HEK293 (cell line): Measurements from ENCODE around the gene VPS13D.
"Not testable (repeated sequence)": the region's sequence is repeated elsewhere in the genome, so short reads cannot be mapped to it uniquely, and the experiment has no call there.

ENCODE experiments used
- CTCF ChIA-PET: fragments of 350-600 bp; formaldehyde crosslinking; extraction: SDS; loops from one replicate; lab custom pipeline; 2021; ENCODE audit warnings: antibody characterized with exemption; lab: Yijun Ruan, JAX
- POLR2A ChIA-PET: fragments of 300-600 bp; formaldehyde crosslinking; extraction: SDS; loops from one replicate; lab custom pipeline; 2020; ENCODE audit warnings: antibody characterized with exemption, inconsistent platforms; lab: Yijun Ruan, JAX
- H3K27ac ChIP-seq: fragments of 200-500 bp; sonication (Bioruptor generic); 2 replicates; pipeline ENCODE4 v1.5.1; 2014; ENCODE audit warnings: low read depth, low read length, control low read depth, inconsistent platforms; ENCODE audit errors: extremely low read depth
- H3K36me3 ChIP-seq, 2 experiments: fragments of 200-500 bp in 1 of 2; sonication (Bioruptor generic) in 1 of 2; 1 replicate in 1 of 2; 2 replicates in 1 of 2; pipeline ENCODE4 v1.5.1; 2014 to 2017; ENCODE audit warnings: inconsistent platforms in 2 of 2, low read length in 2 of 2; ENCODE audit not compliant: control insufficient read depth in 2 of 2, insufficient read depth in 1 of 2
- H3K4me1 ChIP-seq: fragments of 200-500 bp; sonication (Bioruptor generic); 2 replicates; pipeline ENCODE4 v1.5.1; 2014; ENCODE audit warnings: mild to moderate bottlenecking, low read length, inconsistent platforms; ENCODE audit not compliant: control insufficient read depth, insufficient read depth
- H3K4me3 ChIP-seq: 2 replicates; pipeline ENCODE4 v1.5.1; 2011; ENCODE audit warnings: low read depth, mild to moderate bottlenecking, control low read depth, low read length, moderate library complexity
- H3K9me3 ChIP-seq: fragments of 200-500 bp; sonication (Bioruptor generic); 2 replicates; pipeline ENCODE4 v1.5.1; 2014; ENCODE audit warnings: low read depth, low read length, inconsistent platforms; ENCODE audit not compliant: control insufficient read depth, insufficient read depth
- EGR2 ChIP-seq: fragments of 450-650 bp; formaldehyde crosslinking; IDR thresholded peaks from 2 replicates; pipeline ENCODE4 v1.5.1; 2016; ENCODE audit warnings: low read depth, missing biosample characterization, missing genetic modification characterization
- KLF7 ChIP-seq: fragments of 450-650 bp; formaldehyde crosslinking; IDR thresholded peaks from 2 replicates; pipeline ENCODE4 v1.5.1; 2016; ENCODE audit warnings: missing biosample characterization, missing genetic modification characterization, borderline replicate concordance
- REST ChIP-seq: fragments of 450-650 bp; formaldehyde crosslinking; IDR thresholded peaks from 2 replicates; pipeline ENCODE4 v1.5.1; 2016; ENCODE audit warnings: missing biosample characterization, missing genetic modification characterization
- SCRT1 ChIP-seq: fragments of 450-650 bp; formaldehyde crosslinking; IDR thresholded peaks from 2 replicates; pipeline ENCODE4 v1.5.1; 2016; ENCODE audit warnings: missing biosample characterization, missing genetic modification characterization, borderline replicate concordance
- SETDB1 ChIP-seq: IDR thresholded peaks from one replicate; pipeline ENCODE4 v1.6.1; 2017; ENCODE audit warnings: mild to moderate bottlenecking, low read length, moderate library complexity, mixed read lengths; ENCODE audit not compliant: insufficient read length
- WT1 ChIP-seq: fragments of 450-650 bp; formaldehyde crosslinking; IDR thresholded peaks from 2 replicates; pipeline ENCODE4 v1.5.1; 2016; ENCODE audit warnings: missing biosample characterization, missing genetic modification characterization
- ZFP3 ChIP-seq: fragments of 450-650 bp; formaldehyde crosslinking; IDR thresholded peaks from 2 replicates; pipeline ENCODE4 v1.5.1; 2016; ENCODE audit warnings: low read depth, missing biosample characterization, missing genetic modification characterization
- ZFP41 ChIP-seq: fragments of 450-650 bp; formaldehyde crosslinking; IDR thresholded peaks from 2 replicates; pipeline ENCODE4 v1.5.1; 2016; ENCODE audit warnings: missing biosample characterization, missing genetic modification characterization, borderline replicate concordance
- ZNF121 ChIP-seq: fragments of 450-650 bp; formaldehyde crosslinking; IDR thresholded peaks from 2 replicates; pipeline ENCODE4 v1.5.1; 2016; ENCODE audit warnings: missing biosample characterization, missing genetic modification characterization
- ZNF146 ChIP-seq: fragments of 450-650 bp; formaldehyde crosslinking; IDR thresholded peaks from 2 replicates; pipeline ENCODE4 v1.5.1; 2016; ENCODE audit warnings: missing biosample characterization, missing genetic modification characterization
- ZNF174 ChIP-seq: fragments of 450-650 bp; formaldehyde crosslinking; IDR thresholded peaks from 2 replicates; pipeline ENCODE4 v1.5.0; 2017; ENCODE audit warnings: missing biosample characterization, mild to moderate bottlenecking, missing genetic modification characterization
- ZNF221 ChIP-seq: fragments of 450-650 bp; formaldehyde crosslinking; IDR thresholded peaks from 2 replicates; pipeline ENCODE4 v1.5.1; 2017; ENCODE audit warnings: missing biosample characterization, missing genetic modification characterization, borderline replicate concordance
- ZNF24 ChIP-seq: fragments of 450-650 bp; formaldehyde crosslinking; IDR thresholded peaks from 2 replicates; pipeline ENCODE4 v1.5.1; 2016; ENCODE audit warnings: missing biosample characterization, missing genetic modification characterization
- ZNF335 ChIP-seq: fragments of 450-650 bp; formaldehyde crosslinking; conservative IDR thresholded peaks from 2 replicates; pipeline ENCODE4 v1.5.1; 2016; ENCODE audit warnings: missing biosample characterization, missing genetic modification characterization
- ZNF37A ChIP-seq: fragments of 450-650 bp; IDR thresholded peaks from 2 replicates; pipeline ENCODE4 v1.5.1; 2018; ENCODE audit warnings: missing biosample characterization, missing genetic modification characterization
- ZNF555 ChIP-seq: fragments of 450-650 bp; formaldehyde crosslinking; conservative IDR thresholded peaks from 2 replicates; pipeline ENCODE4 v1.5.1; 2017; ENCODE audit warnings: missing biosample characterization, mild to moderate bottlenecking, missing genetic modification characterization, inconsistent platforms
- ZNF571 ChIP-seq: fragments of 450-650 bp; formaldehyde crosslinking; IDR thresholded peaks from 2 replicates; pipeline ENCODE4 v1.5.0; 2017; ENCODE audit warnings: missing biosample characterization, missing genetic modification characterization
- ZNF585B ChIP-seq: fragments of 450-650 bp; formaldehyde crosslinking; IDR thresholded peaks from 2 replicates; pipeline ENCODE4 v1.5.1; 2016; ENCODE audit warnings: missing biosample characterization, missing genetic modification characterization
- ZNF704 ChIP-seq: fragments of 450-650 bp; formaldehyde crosslinking; IDR thresholded peaks from 2 replicates; pipeline ENCODE4 v1.5.1; 2016; ENCODE audit warnings: missing biosample characterization, missing genetic modification characterization
- ZNF785 ChIP-seq: fragments of 450-650 bp; formaldehyde crosslinking; IDR thresholded peaks from 2 replicates; pipeline ENCODE4 v1.5.1; 2016; ENCODE audit warnings: missing biosample characterization, missing genetic modification characterization
- ZNF791 ChIP-seq: fragments of 450-650 bp; formaldehyde crosslinking; IDR thresholded peaks from 2 replicates; pipeline ENCODE4 v1.5.1; 2016; ENCODE audit warnings: missing biosample characterization, missing genetic modification characterization
- TF ChIP-seq, protein P1 (sequence below): fragments of 450-650 bp; formaldehyde crosslinking; IDR thresholded peaks from 2 replicates; pipeline ENCODE4 v1.5.1; 2016; ENCODE audit warnings: missing biosample characterization, missing genetic modification characterization
- TF ChIP-seq, protein P2 (sequence below): fragments of 450-650 bp; formaldehyde crosslinking; IDR thresholded peaks from 2 replicates; pipeline ENCODE4 v1.5.1; 2016; ENCODE audit warnings: missing biosample characterization, missing genetic modification characterization

VPS13D gene

GRCh38 chr1:12220890-12221289 is 8.9 kb upstream of the VPS13D start:
- Histone ChIP-seq H3K27ac (no peak overlapping the region), H3K36me3 (no peaks in the 10 kb centered on the region), H3K4me3 (no peak overlapping the region), H3K9me3 (no peaks in the 10 kb centered on the region), H3K4me1 (no peaks in the 10 kb centered on the region)
- TF ChIP-seq SETDB1 (no peak), WT1 (tag by site-specific recombination) (no peak), ZNF555 (tag by site-specific recombination) (no peak), ZNF121 (tag by site-specific recombination) (no peak), ZNF335 (no peak), EGR2 (no peak), ZNF704 (no peak), ZNF785 (tag by site-specific recombination) (no peak), ZNF571 (tag by site-specific recombination) (no peak), ZNF221 (tag by site-specific recombination) (no peak), ZNF146 (no peak), ZNF24 (no peak), ZFP3 (no peak), ZNF174 (tag by site-specific recombination) (no peak)
- TF ChIP-seq, protein P1, sequence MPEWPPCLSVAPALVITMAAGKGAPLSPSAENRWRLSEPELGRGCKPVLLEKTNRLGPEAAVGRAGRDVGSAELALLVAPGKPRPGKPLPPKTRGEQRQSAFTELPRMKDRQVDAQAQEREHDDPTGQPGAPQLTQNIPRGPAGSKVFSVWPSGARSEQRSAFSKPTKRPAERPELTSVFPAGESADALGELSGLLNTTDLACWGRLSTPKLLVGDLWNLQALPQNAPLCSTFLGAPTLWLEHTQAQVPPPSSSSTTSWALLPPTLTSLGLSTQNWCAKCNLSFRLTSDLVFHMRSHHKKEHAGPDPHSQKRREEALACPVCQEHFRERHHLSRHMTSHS (tag by site-specific recombination) = no peak
- CTCF ChIA-PET = interaction anchor here (0.9 to 3.8 kb wide), 4 partner anchors 8 to 98 kb away, joined by 3 to 19 read pairs (median 4); no protein-coding TSS in a partner anchor
- POLR2A ChIA-PET = no interaction called here

DNA sequence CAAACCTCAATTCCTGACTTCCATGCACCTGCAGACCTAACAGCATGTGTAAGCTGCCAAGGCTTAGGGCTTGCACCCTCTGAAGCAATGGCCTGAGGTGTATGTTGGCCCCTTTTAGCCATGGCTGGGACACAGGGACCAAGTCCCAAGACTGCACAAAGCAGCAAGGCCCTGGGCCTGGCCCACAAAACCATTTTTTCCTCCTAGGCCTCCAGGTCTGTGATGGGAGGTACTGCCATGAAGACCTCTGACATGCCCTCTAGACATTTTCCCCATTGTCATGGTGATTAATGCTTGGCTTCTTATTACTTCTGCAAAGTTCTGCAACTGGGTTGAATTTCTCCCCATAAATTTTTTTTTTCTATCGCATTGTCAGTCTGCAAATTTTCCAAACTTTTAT is 7.1 kb upstream of the VPS13D start:
- H3K9me3 ChIP-seq, H3K4me1 ChIP-seq, H3K4me3 ChIP-seq, CTCF ChIA-PET, H3K36me3 ChIP-seq, POLR2A ChIA-PET, H3K27ac ChIP-seq: not testable (repeated sequence)
- peak; percentile 100 for TF ChIP-seq ZNF585B (tag by site-specific recombination)
- peak; percentile 87 for TF ChIP-seq SETDB1

GRCh38 chr1:12224092-12224491 is 5.7 kb upstream of the VPS13D start:
- POLR2A ChIA-PET, H3K4me3 ChIP-seq, H3K9me3 ChIP-seq, H3K36me3 ChIP-seq, H3K4me1 ChIP-seq, CTCF ChIA-PET, H3K27ac ChIP-seq: not testable (repeated sequence)

- H3K27ac ChIP-seq = no peak overlapping the region
- ChIA-PET POLR2A (interaction anchor here (1.1 kb wide), 1 partner anchor 10 kb away, joined by 3 read pairs; no protein-coding TSS in a partner anchor), CTCF (interaction anchor here (0.6 to 1.6 kb wide), 23 partner anchors 8 to 586 kb away, joined by 3 to 9 read pairs (median 4); no protein-coding TSS in a partner anchor)
- no peaks in the 10 kb centered on the region for H3K9me3 ChIP-seq
- H3K4me3 ChIP-seq = no peak overlapping the region
- H3K4me1 ChIP-seq = 0 out of 2 replicates have a peak, but pooled peaks cover 3% of the 10 kb centered on the region
- H3K36me3 ChIP-seq = no peaks in the 10 kb centered on the region
- no peak for TF ChIP-seq REST (tag by site-specific recombination)
- no peak for TF ChIP-seq ZNF791 (tag by site-specific recombination)
- TF ChIP-seq ZFP41 (tag by site-specific recombination) = no peak
- TF ChIP-seq, protein P2, sequence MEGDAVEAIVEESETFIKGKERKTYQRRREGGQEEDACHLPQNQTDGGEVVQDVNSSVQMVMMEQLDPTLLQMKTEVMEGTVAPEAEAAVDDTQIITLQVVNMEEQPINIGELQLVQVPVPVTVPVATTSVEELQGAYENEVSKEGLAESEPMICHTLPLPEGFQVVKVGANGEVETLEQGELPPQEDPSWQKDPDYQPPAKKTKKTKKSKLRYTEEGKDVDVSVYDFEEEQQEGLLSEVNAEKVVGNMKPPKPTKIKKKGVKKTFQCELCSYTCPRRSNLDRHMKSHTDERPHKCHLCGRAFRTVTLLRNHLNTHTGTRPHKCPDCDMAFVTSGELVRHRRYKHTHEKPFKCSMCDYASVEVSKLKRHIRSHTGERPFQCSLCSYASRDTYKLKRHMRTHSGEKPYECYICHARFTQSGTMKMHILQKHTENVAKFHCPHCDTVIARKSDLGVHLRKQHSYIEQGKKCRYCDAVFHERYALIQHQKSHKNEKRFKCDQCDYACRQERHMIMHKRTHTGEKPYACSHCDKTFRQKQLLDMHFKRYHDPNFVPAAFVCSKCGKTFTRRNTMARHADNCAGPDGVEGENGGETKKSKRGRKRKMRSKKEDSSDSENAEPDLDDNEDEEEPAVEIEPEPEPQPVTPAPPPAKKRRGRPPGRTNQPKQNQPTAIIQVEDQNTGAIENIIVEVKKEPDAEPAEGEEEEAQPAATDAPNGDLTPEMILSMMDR (tag by site-specific recombination) = no peak
- TF ChIP-seq ZNF37A = no peak
- TF ChIP-seq ZNF174 (tag by site-specific recombination) = no peak
- no peak for TF ChIP-seq SCRT1 (tag by site-specific recombination)
- TF ChIP-seq KLF7 (tag by site-specific recombination) = no peak
These were observed 851 bp upstream of the VPS13D start for GRCh38 chr1:12228979-12229378.
